ENCODE measurements around the gene TRAF3IP1. TPM values are rescaled to one million over a fixed set of nuclear protein-coding genes. Genes with fewer than 3 reads are reported as not detected.
A peak's percentile ranks its signal among the peaks of the same experiment; 100 is the strongest.
"Not testable (repeated sequence)": the region's sequence is repeated elsewhere in the genome, so short reads cannot be mapped to it uniquely, and the experiment has no call there.

The TRAF3IP1 gene
- total RNA-seq, 3 donors from 2014 or later: 16.4 to 19.1 (median 17.8) TPM

DNA sequence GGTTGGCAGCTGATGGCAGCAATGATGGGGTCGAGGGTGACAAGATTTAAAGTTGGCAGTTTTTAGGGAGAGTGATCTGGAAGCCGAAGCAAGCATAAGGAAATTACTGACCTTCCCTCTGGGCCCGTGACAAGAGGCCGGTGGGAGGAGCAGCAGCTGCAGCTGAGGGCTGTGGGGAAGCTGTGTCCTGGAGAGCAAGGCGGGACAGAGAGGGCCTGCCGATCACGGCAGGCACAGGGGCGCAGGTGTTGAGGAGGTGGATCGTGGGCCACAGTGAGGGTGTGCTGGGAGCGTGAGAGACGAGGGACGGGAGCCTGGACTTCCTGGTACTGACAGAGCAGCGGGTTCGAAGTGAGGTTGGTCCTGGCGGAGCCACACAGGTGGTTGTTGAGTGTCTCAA is 31.0 kb downstream of the TRAF3IP1 start:
- no peaks in the 10 kb centered on the region for H3K4me1 Mint-ChIP-seq (ENCODE audit: low read depth)
- no peak overlapping the region for H3K4me3 Mint-ChIP-seq
- no peaks in the 10 kb centered on the region for H3K27me3 Mint-ChIP-seq (ENCODE audit: low read depth)
- no peak for DNase-seq
- H3K36me3 Mint-ChIP-seq (ENCODE audit: insufficient read depth): peaks cover 14% of the 10 kb centered on the region
- no peak for ATAC-seq
- H3K9me3 Mint-ChIP-seq: no peaks in the 10 kb centered on the region

DNA sequence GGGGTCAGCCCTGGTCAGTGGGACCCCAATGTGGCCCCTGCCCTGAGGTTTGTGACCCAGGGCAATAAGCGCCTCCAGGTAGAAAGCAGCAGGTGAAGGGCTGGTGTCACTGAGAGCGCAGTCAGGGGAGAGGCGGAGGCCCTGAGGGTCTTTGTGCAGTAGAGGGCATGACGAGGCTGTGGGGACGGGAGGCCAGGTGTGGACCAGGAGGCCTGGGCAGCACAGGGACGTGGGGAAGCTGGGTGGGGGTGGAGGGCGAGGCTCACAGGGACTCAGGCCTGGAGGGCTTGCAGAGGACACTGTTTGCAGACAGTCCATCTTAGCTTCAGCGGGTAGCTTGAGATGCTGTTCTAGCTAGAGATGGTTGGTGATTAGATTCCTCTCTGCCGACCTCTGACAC is 32.0 kb downstream of the TRAF3IP1 start:
- DNase-seq (no peak), ATAC-seq (no peak)
- Mint-ChIP-seq H3K36me3 (ENCODE audit: insufficient read depth) (peaks cover 9% of the 10 kb centered on the region), H3K27me3 (ENCODE audit: low read depth) (no peaks in the 10 kb centered on the region), H3K4me3 (no peak overlapping the region), H3K9me3 (no peaks in the 10 kb centered on the region), H3K4me1 (ENCODE audit: low read depth) (no peaks in the 10 kb centered on the region)

- H3K4me3 Mint-ChIP-seq: no peak overlapping the region
- DNase-seq (no peak), ATAC-seq (no peak)
- H3K4me1 Mint-ChIP-seq (ENCODE audit: low read depth): no peaks in the 10 kb centered on the region
- H3K9me3 Mint-ChIP-seq: no peaks in the 10 kb centered on the region
- no peaks in the 10 kb centered on the region for H3K27me3 Mint-ChIP-seq (ENCODE audit: low read depth)
- H3K36me3 Mint-ChIP-seq (ENCODE audit: insufficient read depth): peaks cover 15% of the 10 kb centered on the region
Observed at GRCh38 chr2:238358769-238359168, 38.5 kb downstream of the TRAF3IP1 start.

GRCh38 chr2:238359403-238359802 is 39.1 kb downstream of the TRAF3IP1 start:
- peaks cover 15% of the 10 kb centered on the region for H3K36me3 Mint-ChIP-seq (ENCODE audit: insufficient read depth)

DNA sequence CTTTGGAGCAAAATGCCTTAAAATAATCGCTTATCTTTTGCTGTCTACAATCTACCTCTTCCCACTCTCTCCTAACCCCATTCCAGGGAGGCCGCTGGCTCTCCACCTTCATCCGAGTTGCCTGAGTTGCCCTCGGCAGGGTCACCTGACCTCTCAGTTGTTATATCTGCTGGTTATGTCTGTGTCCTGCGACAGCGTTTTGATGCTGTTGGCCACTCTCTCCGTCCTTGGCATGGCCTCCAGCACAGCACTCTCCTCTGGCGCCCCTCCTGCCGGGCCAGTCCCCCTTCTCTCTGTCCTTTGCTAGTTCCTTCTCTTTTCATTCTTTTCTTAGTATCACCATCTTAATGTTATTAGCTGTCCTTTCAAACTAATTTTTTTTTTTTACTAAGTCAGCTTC is 41.6 kb downstream of the TRAF3IP1 start:
- H3K4me1 Mint-ChIP-seq (ENCODE audit: low read depth): no peaks in the 10 kb centered on the region
- H3K36me3 Mint-ChIP-seq (ENCODE audit: insufficient read depth): peaks cover 15% of the 10 kb centered on the region
- H3K4me3 Mint-ChIP-seq: no peak overlapping the region
- H3K9me3 Mint-ChIP-seq: no peaks in the 10 kb centered on the region
- no peaks in the 10 kb centered on the region for H3K27me3 Mint-ChIP-seq (ENCODE audit: low read depth)
- ATAC-seq: no peak
- DNase-seq: no peak

More at GRCh38 chr2:238359403-238359802, 39.1 kb downstream of the TRAF3IP1 start:
- no peaks in the 10 kb centered on the region for H3K4me1 Mint-ChIP-seq (ENCODE audit: low read depth)
- no peaks in the 10 kb centered on the region for H3K9me3 Mint-ChIP-seq
- H3K27me3 Mint-ChIP-seq (ENCODE audit: low read depth): no peaks in the 10 kb centered on the region
- no peak overlapping the region for H3K4me3 Mint-ChIP-seq
- no peak for ATAC-seq
- DNase-seq: no peak

GRCh38 chr2:238362626-238363025 is 42.3 kb downstream of the TRAF3IP1 start:
- no peaks in the 10 kb centered on the region for H3K9me3 Mint-ChIP-seq
- peaks cover 15% of the 10 kb centered on the region for H3K36me3 Mint-ChIP-seq (ENCODE audit: insufficient read depth)
- no peaks in the 10 kb centered on the region for H3K27me3 Mint-ChIP-seq (ENCODE audit: low read depth)
- no peak for ATAC-seq
- H3K4me1 Mint-ChIP-seq (ENCODE audit: low read depth): no peaks in the 10 kb centered on the region
- no peak for DNase-seq
- H3K4me3 Mint-ChIP-seq: no peak overlapping the region

DNA sequence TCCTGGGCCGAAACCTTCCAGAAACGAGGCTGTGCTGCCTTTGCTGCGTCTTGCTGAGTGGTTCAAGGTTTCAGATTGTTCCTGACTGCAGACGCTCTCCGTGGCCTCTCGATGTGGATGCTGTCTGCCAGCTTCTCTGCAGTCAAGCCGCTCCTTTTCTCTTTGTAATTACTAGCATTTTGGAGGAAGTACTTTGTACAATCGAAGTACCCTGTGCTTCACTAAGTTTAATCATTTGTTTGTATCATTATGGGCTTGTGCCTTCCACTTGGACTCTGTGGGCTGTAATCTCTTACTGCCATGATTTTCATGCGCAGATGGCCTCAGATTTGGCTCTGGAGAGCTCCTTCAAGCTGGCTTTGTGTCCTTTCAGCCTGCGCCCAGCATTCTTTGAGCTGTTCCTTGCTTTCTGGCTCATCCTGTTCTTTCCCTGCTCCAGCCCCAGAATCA is 49.3 kb downstream of the TRAF3IP1 start:
- H3K9me3 Mint-ChIP-seq: no peaks in the 10 kb centered on the region

DNA sequence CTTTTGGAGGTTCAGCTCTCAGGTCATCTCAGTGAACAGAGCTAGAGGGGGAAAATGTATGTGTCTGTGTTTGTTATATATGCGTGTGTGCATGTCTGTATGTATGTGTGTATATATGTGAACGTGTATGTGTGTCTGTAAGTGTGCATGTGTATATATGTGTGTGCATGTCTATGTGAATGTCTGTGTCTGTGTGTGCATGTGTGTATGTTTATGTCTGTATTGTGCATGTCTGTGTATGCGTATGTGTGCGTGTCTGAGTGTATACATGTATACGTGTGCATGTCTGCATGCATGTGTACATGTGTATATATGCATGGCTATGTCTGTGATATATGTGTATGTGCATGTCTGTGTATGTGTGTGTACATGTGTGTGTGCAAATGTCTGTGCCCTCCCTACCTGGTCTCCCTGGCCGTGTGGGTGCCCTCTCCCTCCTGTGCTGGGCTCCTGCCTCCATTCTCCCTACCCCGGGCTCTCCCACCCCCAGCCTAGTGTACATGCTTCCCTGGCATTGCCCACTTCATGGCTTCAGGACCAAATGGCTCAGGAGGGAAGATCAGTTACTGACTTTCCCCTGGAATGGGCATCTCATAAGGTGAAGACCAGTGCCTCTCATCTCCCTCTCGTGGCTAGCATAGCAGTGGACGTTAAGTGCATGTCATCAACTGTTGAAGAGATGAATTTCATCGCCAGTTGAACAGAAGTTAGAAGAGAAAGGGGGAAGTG is 49.9 kb downstream of the TRAF3IP1 start:
- peaks cover 6% of the 10 kb centered on the region for H3K36me3 Mint-ChIP-seq (ENCODE audit: insufficient read depth)
- ATAC-seq: no peak

More for the DNA sequence above, 49.3 kb downstream of the TRAF3IP1 start:
- Mint-ChIP-seq H3K4me1 (ENCODE audit: low read depth) (peaks cover 2% of the 10 kb centered on the region), H3K36me3 (ENCODE audit: insufficient read depth) (peaks cover 6% of the 10 kb centered on the region), H3K27me3 (ENCODE audit: low read depth) (no peaks in the 10 kb centered on the region), H3K4me3 (no peak overlapping the region)
- ATAC-seq: no peak
- DNase-seq: no peak

DNA sequence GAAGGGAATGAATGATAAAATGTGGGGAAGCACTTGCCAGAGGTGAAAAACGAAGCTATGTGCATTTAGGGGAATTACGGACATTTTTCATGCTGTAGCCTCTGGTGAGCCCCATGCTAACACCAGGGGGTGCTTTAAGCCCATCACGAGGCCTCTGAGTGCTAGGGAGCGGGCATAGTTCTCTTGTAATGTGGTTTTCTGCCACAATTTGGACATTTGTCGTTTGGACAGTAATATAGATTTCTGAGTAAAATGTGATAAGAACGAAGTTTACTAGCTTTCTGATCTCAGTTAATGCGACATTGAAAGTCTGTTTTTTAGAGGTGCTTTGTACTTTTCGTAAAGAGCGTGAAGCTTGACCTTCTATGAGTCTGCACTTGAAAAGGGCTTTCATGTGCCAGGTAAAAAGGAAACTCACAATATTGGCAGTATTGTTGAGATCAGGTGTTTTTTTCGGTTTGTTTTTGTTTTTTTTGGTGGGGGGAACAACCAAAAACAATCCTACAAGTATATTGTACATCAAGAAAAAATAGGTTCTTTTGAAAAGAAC is 50.6 kb downstream of the TRAF3IP1 start:
- H3K4me1 Mint-ChIP-seq (ENCODE audit: low read depth): peaks cover 3% of the 10 kb centered on the region

More for the DNA sequence above, 49.9 kb downstream of the TRAF3IP1 start:
- H3K4me3 Mint-ChIP-seq: no peak overlapping the region
- peaks cover 3% of the 10 kb centered on the region for H3K4me1 Mint-ChIP-seq (ENCODE audit: low read depth)
- H3K9me3 Mint-ChIP-seq: no peaks in the 10 kb centered on the region
- no peaks in the 10 kb centered on the region for H3K27me3 Mint-ChIP-seq (ENCODE audit: low read depth)
- no peak for DNase-seq

GRCh38 chr2:238372277-238372676 is 52.0 kb downstream of the TRAF3IP1 start:
- not testable (repeated sequence) for ATAC-seq; DNase-seq; H3K27me3 Mint-ChIP-seq (ENCODE audit: low read depth); H3K4me3 Mint-ChIP-seq; H3K4me1 Mint-ChIP-seq (ENCODE audit: low read depth); H3K9me3 Mint-ChIP-seq; H3K36me3 Mint-ChIP-seq (ENCODE audit: insufficient read depth)

More for the DNA sequence above, 50.6 kb downstream of the TRAF3IP1 start:
- ATAC-seq: peak; percentile 72 to 78
- peaks cover 6% of the 10 kb centered on the region for H3K36me3 Mint-ChIP-seq (ENCODE audit: insufficient read depth)
- H3K9me3 Mint-ChIP-seq: no peaks in the 10 kb centered on the region
- peak; percentile 50 for DNase-seq
- no peaks in the 10 kb centered on the region for H3K27me3 Mint-ChIP-seq (ENCODE audit: low read depth)
- H3K4me3 Mint-ChIP-seq: no peak overlapping the region

- ATAC-seq: peak in 1 of 2 donors; percentile 28
- Mint-ChIP-seq H3K4me1 (ENCODE audit: low read depth) (peaks cover 23% of the 10 kb centered on the region), H3K4me3 (no peak overlapping the region), H3K36me3 (ENCODE audit: insufficient read depth) (peaks cover 13% of the 10 kb centered on the region), H3K27me3 (ENCODE audit: low read depth) (no peaks in the 10 kb centered on the region), H3K9me3 (no peaks in the 10 kb centered on the region)
- DNase-seq: no peak
Observed at GRCh38 chr2:238376884-238377391, 56.6 kb downstream of the TRAF3IP1 start.

DNA sequence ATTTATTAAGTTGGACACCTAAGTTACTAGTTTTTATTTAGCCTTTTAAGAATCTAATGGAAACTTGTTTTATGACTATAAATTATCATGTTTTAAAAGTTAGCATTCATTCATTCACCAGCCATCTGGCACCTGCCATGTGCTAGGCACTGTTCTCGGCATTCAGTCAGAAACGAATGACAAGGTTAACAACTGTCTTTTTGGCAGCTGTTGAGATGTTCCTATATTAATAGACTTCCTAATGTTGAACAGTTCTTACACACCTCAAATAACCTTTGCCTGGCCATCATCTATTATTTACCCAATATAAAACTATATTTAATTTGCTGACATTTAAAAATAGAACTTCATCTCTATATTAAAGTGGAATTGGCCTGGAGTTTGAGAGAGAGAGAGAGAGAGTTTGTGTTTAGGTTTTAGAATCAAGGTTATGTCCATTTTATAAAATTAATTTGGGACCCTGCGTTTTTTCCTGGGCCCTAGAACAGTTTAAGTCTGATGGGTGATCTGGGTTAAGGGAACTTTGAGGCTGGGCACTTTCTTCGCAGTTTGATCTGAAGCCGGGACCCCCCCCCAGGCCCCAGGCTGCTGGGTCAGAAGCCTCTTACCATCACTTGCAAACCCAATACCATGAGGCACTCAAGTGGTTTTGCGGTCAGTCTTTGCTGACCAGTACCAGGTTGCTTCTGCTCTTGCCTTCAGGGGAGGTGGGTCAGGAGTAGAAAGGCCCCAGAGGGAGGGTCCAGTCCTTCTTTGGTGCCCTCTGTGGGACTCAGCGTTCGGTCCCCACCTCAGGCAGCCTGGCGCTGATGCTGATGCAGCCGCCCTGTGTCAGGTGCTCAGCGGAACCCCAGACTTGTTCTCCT is 58.1 kb downstream of the TRAF3IP1 start:
- DNase-seq (no peak), ATAC-seq (no peak)
- Mint-ChIP-seq H3K4me1 (ENCODE audit: low read depth) (peaks cover 23% of the 10 kb centered on the region), H3K4me3 (no peak overlapping the region), H3K36me3 (ENCODE audit: insufficient read depth) (peaks cover 20% of the 10 kb centered on the region), H3K9me3 (no peaks in the 10 kb centered on the region), H3K27me3 (ENCODE audit: low read depth) (no peaks in the 10 kb centered on the region)

- DNase-seq: no peak
- peak overlapping the region; percentile 9 for H3K4me3 Mint-ChIP-seq
- H3K9me3 Mint-ChIP-seq: no peaks in the 10 kb centered on the region
- peaks cover 22% of the 10 kb centered on the region for H3K36me3 Mint-ChIP-seq (ENCODE audit: insufficient read depth)
- peak in 1 of 2 donors; percentile 50 for ATAC-seq
- peaks cover 23% of the 10 kb centered on the region for H3K4me1 Mint-ChIP-seq (ENCODE audit: low read depth)
- H3K27me3 Mint-ChIP-seq (ENCODE audit: low read depth): no peaks in the 10 kb centered on the region
Observed at GRCh38 chr2:238379096-238379810, 58.9 kb downstream of the TRAF3IP1 start.

- H3K36me3 Mint-ChIP-seq (ENCODE audit: insufficient read depth): peaks cover 22% of the 10 kb centered on the region
- ATAC-seq (no peak), DNase-seq (no peak)
- H3K4me3 Mint-ChIP-seq: no peak overlapping the region
- H3K27me3 Mint-ChIP-seq (ENCODE audit: low read depth): no peaks in the 10 kb centered on the region
- H3K9me3 Mint-ChIP-seq: no peaks in the 10 kb centered on the region
- H3K4me1 Mint-ChIP-seq (ENCODE audit: low read depth): peaks cover 22% of the 10 kb centered on the region
Observed at GRCh38 chr2:238380336-238380735, 60.0 kb downstream of the TRAF3IP1 start.
